Muscle layer of colon (tissue), 2 donors: ENCODE data around the gene BBOX1.

Experiments
- H3K27ac ChIP-seq: one replicate; pipeline ENCODE4 v1.7.0; 2013; ENCODE audit warnings: low read depth, mild to moderate bottlenecking, low read length, moderate library complexity
- H3K27me3 ChIP-seq, 2 donors: one replicate each; pipeline ENCODE4 v1.7.0; 2013; ENCODE audit warnings: low read length in 2 of 2, mild to moderate bottlenecking in 2 of 2; ENCODE audit not compliant: insufficient read depth in 2 of 2, control insufficient read depth in 1 of 2
- H3K36me3 ChIP-seq: one replicate; pipeline ENCODE4 v1.7.0; 2013; ENCODE audit warnings: mild to moderate bottlenecking, low read length; ENCODE audit not compliant: insufficient read depth
- H3K4me1 ChIP-seq: one replicate; pipeline ENCODE4 v1.7.0; 2013; ENCODE audit warnings: mild to moderate bottlenecking, low read length; ENCODE audit not compliant: insufficient read depth
- H3K4me3 ChIP-seq, 2 donors: one replicate each; pipeline ENCODE4 v1.7.0; 2013; ENCODE audit warnings: low read length in 2 of 2, low read depth in 1 of 2, mild to moderate bottlenecking in 1 of 2, moderate library complexity in 1 of 2
- H3K9ac ChIP-seq: one replicate; pipeline ENCODE4 v1.7.0; 2013; ENCODE audit warnings: low read length
- H3K9me3 ChIP-seq: one replicate; pipeline ENCODE4 v1.7.0; 2013; ENCODE audit warnings: mild to moderate bottlenecking, low read length
- donor health status: abdominal sarcoma.
- donor health status: Adenocarcinoma of cecum.

BBOX1 gene

DNA sequence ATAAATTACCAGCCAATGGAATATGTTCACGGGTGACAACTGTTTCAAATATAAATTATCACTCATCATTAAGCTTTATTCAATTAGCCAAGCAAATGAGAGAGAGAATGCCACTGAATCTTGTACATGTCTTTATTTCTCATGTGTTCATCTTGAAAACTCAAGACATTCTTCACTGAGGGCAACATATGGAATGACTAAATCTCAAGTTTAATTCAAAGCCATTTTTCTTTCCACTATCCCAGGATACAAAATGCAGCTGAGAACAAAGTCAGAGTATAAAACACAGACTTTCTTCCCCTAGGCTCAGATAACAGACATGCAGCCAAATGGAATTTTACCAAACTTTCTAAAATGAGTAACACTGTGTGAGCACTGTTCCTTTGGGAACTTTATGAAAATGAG, 12.1 kb upstream of the BBOX1 start:
- Histone ChIP-seq H3K36me3 (no peaks in the 10 kb centered on the region), H3K27ac (no peak overlapping the region), H3K27me3 (no peaks in the 10 kb centered on the region), H3K4me3 (no peak overlapping the region), H3K4me1 (no peaks in the 10 kb centered on the region), H3K9me3 (no peaks in the 10 kb centered on the region), H3K9ac (no peak overlapping the region)

DNA sequence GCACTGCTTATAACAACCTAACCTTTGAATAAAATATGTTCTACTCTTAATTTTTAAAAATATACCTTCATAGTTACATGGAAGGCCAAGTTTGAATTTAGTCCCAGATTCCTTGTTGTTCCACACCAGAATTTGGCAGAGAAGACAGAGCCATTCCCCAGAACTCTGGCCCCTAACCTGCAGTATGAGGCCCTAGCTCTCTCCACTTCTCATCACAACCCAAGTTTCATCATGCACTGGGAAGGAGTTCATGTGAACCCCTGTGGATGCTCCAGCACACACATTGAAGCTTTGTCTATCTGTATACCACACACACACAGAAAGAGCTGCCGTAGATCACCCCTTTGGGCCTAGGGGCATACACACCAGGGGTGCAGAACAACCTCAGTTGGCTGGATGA, 10.6 kb upstream of the BBOX1 start:
- Histone ChIP-seq H3K9me3 (peaks cover 4% of the 10 kb centered on the region), H3K27me3 (no peaks in the 10 kb centered on the region), H3K27ac (no peak overlapping the region), H3K36me3 (no peaks in the 10 kb centered on the region), H3K9ac (no peak overlapping the region), H3K4me3 (no peak overlapping the region), H3K4me1 (no peaks in the 10 kb centered on the region)

GRCh38 chr11:27031754-27032153, 8.9 kb upstream of the BBOX1 start:
- H3K36me3 ChIP-seq: no peaks in the 10 kb centered on the region
- H3K4me1 ChIP-seq: no peaks in the 10 kb centered on the region

GRCh38 chr11:27039873-27040272, 742 bp upstream of the BBOX1 start:
- no peaks in the 10 kb centered on the region for H3K9me3 ChIP-seq
- H3K27ac ChIP-seq: no peak overlapping the region
- H3K4me1 ChIP-seq: peaks cover 17% of the 10 kb centered on the region
- no peak overlapping the region for H3K4me3 ChIP-seq
- H3K9ac ChIP-seq: no peak overlapping the region
- no peaks in the 10 kb centered on the region for H3K36me3 ChIP-seq
- H3K27me3 ChIP-seq: no peaks in the 10 kb centered on the region

More at GRCh38 chr11:27031754-27032153, 8.9 kb upstream of the BBOX1 start:
- Histone ChIP-seq H3K9me3 (peaks cover 4% of the 10 kb centered on the region), H3K27ac (no peak overlapping the region), H3K4me3 (no peak overlapping the region), H3K27me3 (no peaks in the 10 kb centered on the region), H3K9ac (no peak overlapping the region)

- H3K27me3 ChIP-seq: no peaks in the 10 kb centered on the region
- no peak overlapping the region for H3K9ac ChIP-seq
- no peaks in the 10 kb centered on the region for H3K36me3 ChIP-seq
- no peak overlapping the region for H3K27ac ChIP-seq
- peaks cover 17% of the 10 kb centered on the region for H3K4me1 ChIP-seq
- H3K4me3 ChIP-seq: no peak overlapping the region
- H3K9me3 ChIP-seq: no peaks in the 10 kb centered on the region
Observed at GRCh38 chr11:27041141-27041899, 705 bp downstream of the BBOX1 start.

GRCh38 chr11:27046956-27047355, 6.3 kb downstream of the BBOX1 start:
- no peaks in the 10 kb centered on the region for H3K9me3 ChIP-seq
- no peak overlapping the region for H3K4me3 ChIP-seq
- H3K27ac ChIP-seq: no peak overlapping the region
- no peaks in the 10 kb centered on the region for H3K27me3 ChIP-seq
- no peaks in the 10 kb centered on the region for H3K4me1 ChIP-seq
- no peak overlapping the region for H3K9ac ChIP-seq
- no peaks in the 10 kb centered on the region for H3K36me3 ChIP-seq

GRCh38 chr11:27052668-27053067, 12.1 kb downstream of the BBOX1 start:
- Histone ChIP-seq H3K27me3 (no peaks in the 10 kb centered on the region), H3K9ac (no peak overlapping the region), H3K4me3 (no peak overlapping the region), H3K4me1 (no peaks in the 10 kb centered on the region), H3K36me3 (no peaks in the 10 kb centered on the region), H3K27ac (no peak overlapping the region), H3K9me3 (no peaks in the 10 kb centered on the region)

DNA sequence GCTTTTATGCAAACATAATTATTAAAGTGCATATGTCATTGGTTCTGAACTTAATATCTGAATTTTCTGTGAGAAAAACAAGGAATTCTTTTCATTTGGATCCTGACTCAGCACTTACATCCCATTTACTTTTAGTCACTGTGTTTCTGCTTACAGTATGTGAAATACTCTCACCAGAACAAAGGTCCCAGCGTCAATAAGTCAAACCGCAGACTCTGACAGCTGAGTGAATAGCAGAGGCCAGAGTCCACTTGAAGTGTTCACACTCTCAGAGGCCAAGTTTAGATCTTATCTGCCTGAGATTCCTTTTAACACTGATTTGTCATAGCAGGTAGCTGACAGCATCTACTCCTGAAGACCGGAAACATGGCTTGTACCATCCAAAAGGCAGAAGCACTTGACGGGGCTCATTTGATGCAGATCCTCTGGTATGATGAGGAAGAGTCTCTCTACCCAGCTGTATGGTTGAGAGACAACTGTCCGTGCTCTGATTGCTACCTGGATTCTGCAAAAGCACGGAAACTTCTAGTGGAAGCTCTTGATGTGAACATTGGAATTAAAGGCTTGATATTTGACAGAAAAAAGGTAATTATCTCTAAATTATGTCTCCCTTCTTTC, 14.6 kb downstream of the BBOX1 start:
- Histone ChIP-seq H3K4me3 (no peak overlapping the region), H3K9me3 (no peaks in the 10 kb centered on the region), H3K27ac (no peak overlapping the region), H3K36me3 (no peaks in the 10 kb centered on the region), H3K9ac (no peak overlapping the region), H3K27me3 (no peaks in the 10 kb centered on the region), H3K4me1 (no peaks in the 10 kb centered on the region)

DNA sequence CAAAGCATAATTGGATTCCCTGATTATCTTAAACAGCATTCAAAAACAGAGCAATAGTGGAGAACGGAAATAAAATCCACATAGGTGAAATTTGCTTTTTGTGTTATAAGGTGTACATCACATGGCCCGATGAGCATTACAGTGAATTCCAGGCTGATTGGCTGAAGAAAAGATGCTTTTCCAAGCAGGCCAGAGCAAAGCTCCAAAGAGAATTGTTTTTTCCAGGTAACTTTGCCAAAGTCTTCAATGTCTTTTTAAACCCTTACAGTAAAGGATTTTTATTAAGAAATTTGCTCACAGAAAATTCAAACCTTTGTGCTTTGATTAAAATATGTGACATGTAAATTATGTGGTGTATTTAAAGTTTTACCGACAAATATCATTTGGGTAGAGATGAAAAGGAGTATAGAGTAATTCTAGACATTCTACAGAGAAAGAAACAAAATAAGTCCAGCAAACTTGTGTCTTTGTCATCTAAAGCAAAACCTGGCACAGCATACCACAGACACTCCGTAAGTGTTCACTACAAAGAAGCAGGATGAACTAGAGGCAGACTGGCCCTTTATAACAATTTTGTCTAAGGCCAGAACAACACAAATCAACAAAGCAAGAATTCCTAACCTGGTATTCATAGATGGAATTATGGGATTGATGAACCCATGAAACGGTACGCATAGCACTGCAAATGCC, 16.6 kb downstream of the BBOX1 start:
- Histone ChIP-seq H3K36me3 (no peaks in the 10 kb centered on the region), H3K4me3 (no peak overlapping the region), H3K27me3 (no peaks in the 10 kb centered on the region), H3K27ac (no peak overlapping the region), H3K4me1 (peaks cover 6% of the 10 kb centered on the region), H3K9ac (no peak overlapping the region), H3K9me3 (no peaks in the 10 kb centered on the region)

- Histone ChIP-seq H3K4me1 (peaks cover 6% of the 10 kb centered on the region), H3K27ac (no peak overlapping the region), H3K36me3 (no peaks in the 10 kb centered on the region), H3K4me3 (no peak overlapping the region), H3K27me3 (no peaks in the 10 kb centered on the region), H3K9ac (no peak overlapping the region), H3K9me3 (no peaks in the 10 kb centered on the region)
Observed at GRCh38 chr11:27058456-27058855, 17.8 kb downstream of the BBOX1 start.

- no peak overlapping the region for H3K4me3 ChIP-seq
- H3K27ac ChIP-seq: no peak overlapping the region
- no peaks in the 10 kb centered on the region for H3K36me3 ChIP-seq
- no peaks in the 10 kb centered on the region for H3K9me3 ChIP-seq
- peaks cover 11% of the 10 kb centered on the region for H3K4me1 ChIP-seq
- no peaks in the 10 kb centered on the region for H3K27me3 ChIP-seq
- no peak overlapping the region for H3K9ac ChIP-seq
Observed at GRCh38 chr11:27059431-27059830, 18.8 kb downstream of the BBOX1 start.
